Measurements from ENCODE around the gene SEPTIN11. TPM values are rescaled to one million over a fixed set of nuclear protein-coding genes. Genes with fewer than 3 reads are reported as not detected.

Gene SEPTIN11
- polyA plus RNA-seq, 3 donors: 3.2 to 14.8 (median 8.8) TPM

DNA sequence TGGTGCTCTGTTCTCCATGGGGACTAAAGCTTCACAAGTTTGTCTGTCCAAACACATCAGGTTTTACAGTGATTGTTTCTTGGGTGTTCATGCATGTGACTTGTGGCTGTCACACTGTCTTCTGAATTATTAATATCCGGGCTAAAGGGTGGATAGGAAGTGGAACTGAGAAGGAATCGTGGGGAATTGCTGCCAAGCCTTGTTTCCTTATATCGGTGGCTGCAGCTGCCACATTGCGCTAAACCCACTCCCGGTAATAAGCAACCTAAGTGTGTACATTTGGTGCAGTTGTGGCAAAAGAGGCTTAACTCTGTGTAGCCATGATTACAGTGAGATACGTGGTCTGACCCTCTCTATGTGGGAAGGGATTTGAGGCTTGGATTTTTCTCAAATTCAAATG, 30.7 kb downstream of the SEPTIN11 start:
- H3K27ac Mint-ChIP-seq: no peak overlapping the region
- intact Hi-C loops (cut with micrococcal nuclease): no loop called here
- H3K4me3 Mint-ChIP-seq: no peak overlapping the region
- Histone ChIP-seq H3K27me3 (ENCODE audit: control insufficient read depth in 2 of 2, insufficient read depth in 2 of 2, low read length in 2 of 2) (no peaks in the 10 kb centered on the region), H3K4me2 (replicated peaks; ENCODE audit: extremely low read depth, low read length, poor library complexity, severe bottlenecking) (no peak overlapping the region), H4K20me1 (ENCODE audit: insufficient read depth, low read length) (no peaks in the 10 kb centered on the region), H3K4me1 (ENCODE audit: control insufficient read depth in 1 of 2, insufficient read depth in 2 of 2, low read length in 2 of 2) (peaks cover 0 to 6% of the 10 kb centered on the region in 2 donors), H3K27ac (ENCODE audit: low read depth in 1 of 2, low read length in 2 of 2) (no peak overlapping the region), H3K36me3 (replicated peaks in 1 of 2; ENCODE audit: control insufficient read depth in 1 of 2, insufficient read depth in 2 of 2, low read length in 2 of 2) (no peaks in the 10 kb centered on the region), H3K79me2 (ENCODE audit: insufficient read depth, low read length) (no peaks in the 10 kb centered on the region), H2AFZ (ENCODE audit: insufficient read depth, low read depth, low read length, poor library complexity, severe bottlenecking) (no peak overlapping the region), H3K9ac (ENCODE audit: insufficient read depth, low read length, poor library complexity, severe bottlenecking) (no peak overlapping the region), H3K9me3 (replicated peaks in 1 of 2; ENCODE audit: control insufficient read depth in 1 of 2, insufficient read depth in 1 of 2, low read length in 2 of 2) (no peaks in the 10 kb centered on the region), H3K4me3 (replicated peaks in 1 of 3; ENCODE audit: low read depth in 2 of 3, low read length in 3 of 3) (no peak overlapping the region)
- 11% methylated on average over 3 of the region's 6 CpGs for WGBS (ENCODE audit: insufficient coverage)
- H3K36me3 Mint-ChIP-seq: no peaks in the 10 kb centered on the region
- DNase-seq: no peak
- peaks cover 0 to 2% (median 0%) of the 10 kb centered on the region in 3 donors for H3K27me3 Mint-ChIP-seq (ENCODE audit: low read depth in 3 of 3)
- TF ChIP-seq CTCF (IDR thresholded peaks at IDR 0.05): no peak
- H3K4me1 Mint-ChIP-seq: peaks cover 21% of the 10 kb centered on the region
- H3K9me3 Mint-ChIP-seq: no peaks in the 10 kb centered on the region

GRCh38 chr4:76981644-76982043, 32.1 kb downstream of the SEPTIN11 start:
- H3K9me3 Mint-ChIP-seq: no peaks in the 10 kb centered on the region
- no peak overlapping the region for H3K27ac ChIP-seq (ENCODE audit: low read depth in 1 of 2, low read length in 2 of 2)
- no peak overlapping the region for H2AFZ ChIP-seq (ENCODE audit: insufficient read depth, low read depth, low read length, poor library complexity, severe bottlenecking)
- TF ChIP-seq CTCF (IDR thresholded peaks at IDR 0.05): no peak
- H3K9ac ChIP-seq (ENCODE audit: insufficient read depth, low read length, poor library complexity, severe bottlenecking): no peak overlapping the region
- H3K36me3 ChIP-seq (replicated peaks in 1 of 2; ENCODE audit: control insufficient read depth in 1 of 2, insufficient read depth in 2 of 2, low read length in 2 of 2): no peaks in the 10 kb centered on the region
- intact Hi-C loops (cut with micrococcal nuclease): no loop called here
- no peak for DNase-seq
- no peak overlapping the region for H3K4me3 ChIP-seq (replicated peaks in 1 of 3; ENCODE audit: low read depth in 2 of 3, low read length in 3 of 3)
- peaks cover 21% of the 10 kb centered on the region for H3K4me1 Mint-ChIP-seq
- no peak overlapping the region for H3K27ac Mint-ChIP-seq
- H3K27me3 ChIP-seq (ENCODE audit: control insufficient read depth in 2 of 2, insufficient read depth in 2 of 2, low read length in 2 of 2): no peaks in the 10 kb centered on the region
- no peaks in the 10 kb centered on the region for H3K9me3 ChIP-seq (replicated peaks in 1 of 2; ENCODE audit: control insufficient read depth in 1 of 2, insufficient read depth in 1 of 2, low read length in 2 of 2)
- H4K20me1 ChIP-seq (ENCODE audit: insufficient read depth, low read length): no peaks in the 10 kb centered on the region
- no peaks in the 10 kb centered on the region for H3K79me2 ChIP-seq (ENCODE audit: insufficient read depth, low read length)
- WGBS (ENCODE audit: insufficient coverage): 83% methylated on average over 1 of the region's 3 CpGs
- H3K36me3 Mint-ChIP-seq: peaks cover 0 to 2% of the 10 kb centered on the region in 2 donors
- H3K4me3 Mint-ChIP-seq: no peak overlapping the region
- H3K4me1 ChIP-seq (ENCODE audit: control insufficient read depth in 1 of 2, insufficient read depth in 2 of 2, low read length in 2 of 2): peaks cover 0 to 6% of the 10 kb centered on the region in 2 donors
- H3K4me2 ChIP-seq (replicated peaks; ENCODE audit: extremely low read depth, low read length, poor library complexity, severe bottlenecking): no peak overlapping the region
- H3K27me3 Mint-ChIP-seq (ENCODE audit: low read depth in 3 of 3): peaks cover 0 to 2% (median 0%) of the 10 kb centered on the region in 3 donors
